ENCODE results near the gene CYB5B.

The CYB5B gene, protein sequence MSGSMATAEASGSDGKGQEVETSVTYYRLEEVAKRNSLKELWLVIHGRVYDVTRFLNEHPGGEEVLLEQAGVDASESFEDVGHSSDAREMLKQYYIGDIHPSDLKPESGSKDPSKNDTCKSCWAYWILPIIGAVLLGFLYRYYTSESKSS

DNA sequence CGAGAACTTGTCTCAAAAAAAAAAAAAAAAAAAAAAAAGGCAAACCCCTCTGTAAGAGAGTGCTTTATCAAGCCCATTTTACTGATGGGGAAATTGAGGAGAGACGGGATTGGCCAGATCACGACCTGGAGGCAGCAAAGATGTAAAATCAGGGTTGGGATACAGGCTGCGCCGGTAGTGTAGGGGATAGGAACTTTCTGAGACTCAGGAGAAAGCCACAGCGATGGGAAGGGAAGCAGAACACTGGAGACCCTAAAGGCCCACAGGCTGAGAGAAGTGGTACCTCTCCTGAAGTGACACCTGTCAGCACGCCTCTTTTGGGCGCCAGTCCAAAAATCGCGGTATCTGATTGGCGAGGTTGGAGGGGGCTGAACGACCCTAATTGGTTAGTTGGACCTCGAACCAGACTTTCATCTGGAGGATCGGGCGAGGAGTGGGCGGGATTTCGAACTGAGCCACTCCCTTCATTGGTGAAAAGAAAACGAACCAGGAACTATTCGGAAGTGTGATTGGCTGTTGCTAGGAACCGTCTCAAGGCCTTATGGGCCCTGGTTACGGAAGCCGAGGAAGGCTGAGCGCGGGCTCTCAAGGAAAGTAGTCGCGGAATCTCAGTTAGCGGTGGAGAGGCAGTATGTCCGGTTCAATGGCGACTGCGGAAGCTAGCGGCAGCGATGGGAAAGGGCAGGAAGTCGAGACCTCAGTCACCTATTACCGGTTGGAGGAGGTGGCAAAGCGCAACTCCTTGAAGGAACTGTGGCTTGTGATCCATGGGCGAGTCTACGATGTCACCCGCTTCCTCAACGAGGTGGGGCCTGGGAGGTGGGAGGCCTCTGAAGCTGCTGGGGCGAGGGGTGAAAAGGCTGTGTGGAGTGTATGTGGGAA lies at the start of gene CYB5B:
Gene CYB5B, plus strand, starts transcription at position 567 of the 882 bp plus-strand sequence. Its CDS starts 65 bp downstream, at position 632.
- DNase-seq, result peak; percentile 96 to 98

DNA sequence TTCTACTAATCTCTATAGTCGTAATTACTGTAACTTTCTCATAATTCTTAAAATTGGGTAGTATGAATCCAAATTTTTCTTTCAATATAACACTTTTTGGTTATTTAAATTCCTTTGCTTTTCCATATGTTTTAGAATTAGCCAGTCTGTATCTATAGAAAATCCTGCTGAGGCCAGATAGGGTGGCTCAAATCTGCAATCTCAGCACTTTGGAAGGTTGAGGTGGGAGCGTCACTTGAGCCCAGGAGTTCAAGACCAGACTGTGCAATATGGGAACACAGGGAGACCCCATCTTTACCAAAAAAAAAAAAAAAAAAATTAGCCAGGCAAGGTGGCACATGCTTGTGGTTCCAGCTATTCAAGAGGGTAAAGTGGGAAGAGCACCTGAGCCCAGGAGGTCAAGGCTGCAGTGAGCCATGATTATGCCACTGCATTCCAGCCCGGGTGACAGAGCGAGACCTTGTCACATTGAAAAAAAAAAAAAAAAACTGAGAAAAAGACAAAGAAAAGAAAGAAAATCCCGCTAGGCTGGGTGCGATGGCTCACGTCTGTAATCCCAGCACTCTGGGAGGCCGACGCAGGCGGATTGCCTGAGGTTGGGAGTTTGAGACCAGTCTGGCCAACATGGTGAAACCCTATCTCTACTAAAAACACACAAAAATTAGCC lies 47.9 kb upstream of the CYB5B start:
- DNase-seq, result no peak

DNA sequence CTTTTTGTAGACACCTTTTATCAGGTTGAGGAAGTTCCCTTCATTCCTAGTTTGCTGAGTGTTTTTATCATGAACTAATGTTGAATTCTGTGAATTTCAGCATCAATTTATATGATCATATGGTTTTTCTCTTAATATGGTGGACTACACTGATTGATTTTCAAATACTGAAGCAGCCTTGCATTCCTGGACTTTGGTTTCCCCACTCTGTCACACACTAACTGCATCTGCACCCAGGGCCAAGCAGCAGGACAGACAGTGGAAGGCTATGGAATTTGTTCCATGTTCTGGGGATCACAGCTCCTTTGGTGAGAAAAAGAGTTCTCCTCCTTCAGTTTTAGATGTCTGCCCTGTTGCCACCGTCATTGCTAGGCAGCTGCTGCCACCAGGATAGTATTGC lies 46.4 kb upstream of the CYB5B start:
- DNase-seq, result no peak

DNA sequence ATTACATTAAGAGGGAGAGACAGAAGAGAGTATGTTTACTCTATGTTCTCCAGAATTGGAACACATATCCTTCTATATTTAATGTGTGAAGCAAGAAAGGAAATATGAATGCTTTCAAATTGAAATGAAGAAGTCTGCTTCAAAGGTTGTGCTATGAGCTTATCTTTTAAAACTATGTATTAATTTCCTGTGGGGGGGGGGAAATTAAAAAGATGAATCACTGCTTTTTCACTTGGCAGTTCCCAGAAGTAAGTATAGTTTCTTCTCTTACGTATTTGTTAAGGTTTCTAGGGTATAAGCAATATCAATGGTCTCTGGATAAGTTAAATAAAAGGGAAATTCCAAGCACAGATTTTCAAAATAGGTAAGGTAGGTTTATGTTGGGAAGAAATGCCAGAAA lies 45.7 kb upstream of the CYB5B start:
- DNase-seq, result no peak

DNA sequence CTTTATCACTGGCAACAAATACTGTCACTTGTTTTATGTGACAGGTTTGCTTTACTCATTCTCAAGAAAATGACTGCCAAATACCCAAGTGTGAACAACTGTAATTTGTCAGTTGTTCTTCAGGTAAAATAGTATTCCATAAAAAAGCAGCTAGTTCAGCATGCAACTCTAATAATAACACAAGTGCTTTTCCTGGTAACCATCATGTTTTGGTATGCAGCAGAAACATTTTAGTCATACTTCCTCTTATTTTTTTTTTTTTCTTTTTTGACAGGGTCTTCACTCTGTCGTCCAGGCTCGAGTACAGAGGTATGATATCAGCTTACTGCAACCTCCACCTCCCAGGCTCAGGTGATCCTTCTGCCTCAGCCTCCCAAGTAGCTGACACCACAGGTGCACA lies 43.2 kb upstream of the CYB5B start:
- DNase-seq, result no peak

DNA sequence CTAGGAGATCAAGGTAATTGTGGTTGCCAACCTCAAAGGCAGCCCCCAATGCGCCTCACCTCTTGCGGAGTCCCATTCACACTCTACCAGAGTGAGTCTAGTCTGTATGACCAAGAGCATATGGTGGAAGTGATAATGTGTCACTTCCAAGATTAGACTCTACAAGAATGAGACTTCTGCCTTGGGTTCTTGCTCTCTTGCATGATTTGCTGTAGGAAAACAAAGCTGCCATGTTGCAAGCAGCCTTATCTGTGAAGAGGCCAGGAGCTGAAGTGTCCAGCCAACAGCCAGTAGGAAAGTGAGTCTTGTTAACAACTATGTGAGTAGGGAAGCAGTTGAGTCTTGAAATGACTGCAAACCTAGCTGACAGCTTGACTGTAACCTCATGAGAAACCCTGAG lies 42.0 kb upstream of the CYB5B start:
- DNase-seq, result no peak

DNA sequence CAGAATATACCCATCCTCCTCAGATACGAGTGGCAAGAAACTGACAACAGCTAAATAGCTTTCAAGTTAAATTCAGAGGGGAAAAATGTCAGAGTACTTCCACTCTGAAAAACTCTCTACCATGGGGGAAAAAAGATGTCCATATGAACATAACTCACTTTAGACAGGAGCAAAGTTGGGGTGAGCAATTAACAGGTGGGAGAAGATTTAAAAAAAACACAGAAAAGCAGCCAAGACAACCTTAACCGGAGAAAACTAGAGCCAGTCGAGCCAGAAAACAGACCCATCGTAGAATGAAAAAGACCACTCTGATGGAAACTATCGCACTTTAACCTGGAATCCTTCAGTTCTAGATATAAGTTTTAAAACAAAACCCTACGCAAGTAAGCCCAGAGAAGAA lies 39.4 kb upstream of the CYB5B start:
- DNase-seq, result no peak

DNA sequence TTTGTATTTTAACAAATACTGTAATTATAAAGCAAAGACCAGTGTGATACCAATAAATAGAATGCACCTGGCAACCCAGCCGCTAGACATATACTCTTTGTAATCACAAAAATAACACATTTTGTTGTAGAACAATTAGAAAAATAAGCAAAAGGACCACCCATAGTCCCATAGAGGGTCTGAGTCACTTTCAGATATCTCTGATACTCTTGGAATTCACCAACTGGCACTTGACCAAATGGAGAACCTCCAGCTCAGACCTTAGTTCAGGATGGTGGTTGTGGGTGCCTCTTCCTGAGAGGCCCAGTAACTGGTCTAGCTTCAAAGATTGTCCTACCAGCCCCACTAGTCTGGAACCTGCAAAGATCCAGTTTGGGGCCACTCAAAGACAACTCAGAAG lies 37.8 kb upstream of the CYB5B start:
- no peak for DNase-seq

DNA sequence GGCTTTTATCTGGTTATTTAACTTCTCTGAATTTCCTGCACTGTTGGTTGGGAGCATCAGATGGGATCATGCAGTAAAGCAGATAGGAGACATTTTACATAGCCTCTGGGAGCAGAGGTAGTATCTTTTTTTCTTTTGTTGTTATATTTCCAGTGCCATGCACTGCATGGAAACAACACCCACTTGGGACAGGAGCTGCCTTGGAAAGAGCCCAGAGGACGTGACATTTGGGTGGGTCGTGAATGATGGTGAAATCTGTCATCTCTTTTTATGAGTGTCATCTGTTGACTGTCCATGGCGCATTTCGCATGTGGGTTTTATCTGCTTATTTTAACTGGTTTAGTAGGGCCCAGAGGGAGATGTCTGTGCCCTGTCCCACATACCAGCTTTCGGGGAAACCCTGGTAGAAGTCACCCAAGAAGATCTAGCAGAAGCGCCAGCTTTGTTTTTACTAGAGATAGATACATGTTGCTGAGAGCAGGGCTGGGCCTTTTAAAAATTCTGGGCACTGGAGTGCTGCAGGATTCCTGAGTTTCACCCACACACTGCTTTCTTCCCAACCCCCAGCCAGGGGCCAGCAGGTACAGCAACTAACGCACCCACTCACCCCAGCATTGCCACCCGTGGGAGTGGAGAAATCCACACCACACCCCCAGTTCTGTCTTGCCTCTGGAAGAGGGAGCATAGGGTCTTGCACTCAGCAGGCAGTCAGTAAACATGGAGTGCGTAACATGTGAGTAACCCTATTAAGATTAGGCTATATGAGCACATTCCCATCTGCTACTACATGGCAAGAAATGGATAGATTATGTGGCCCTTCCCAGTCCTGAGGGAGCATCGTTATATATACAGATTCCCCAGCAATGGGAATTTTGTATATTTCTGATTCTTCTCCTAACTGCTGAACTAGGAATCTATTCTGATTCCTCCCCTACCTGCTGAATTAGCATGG lies 30.2 kb upstream of the CYB5B start:
- no peak for DNase-seq

DNA sequence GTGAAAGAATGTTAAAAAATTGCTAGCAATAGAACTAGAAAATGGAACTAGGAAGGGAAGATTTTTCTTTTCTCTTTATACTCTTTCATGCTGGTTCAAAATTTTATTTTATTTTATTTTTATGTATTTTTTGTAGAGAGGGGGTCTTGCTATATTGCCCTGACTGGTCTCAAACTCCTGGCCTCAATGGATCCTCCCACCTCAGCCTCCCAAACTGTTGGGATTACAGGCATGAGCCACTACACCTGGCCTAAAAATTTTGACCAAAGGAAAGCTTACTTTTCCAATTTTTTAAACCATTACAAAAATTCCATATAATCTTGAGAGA lies 28.6 kb upstream of the CYB5B start:
- no peak for DNase-seq

DNA sequence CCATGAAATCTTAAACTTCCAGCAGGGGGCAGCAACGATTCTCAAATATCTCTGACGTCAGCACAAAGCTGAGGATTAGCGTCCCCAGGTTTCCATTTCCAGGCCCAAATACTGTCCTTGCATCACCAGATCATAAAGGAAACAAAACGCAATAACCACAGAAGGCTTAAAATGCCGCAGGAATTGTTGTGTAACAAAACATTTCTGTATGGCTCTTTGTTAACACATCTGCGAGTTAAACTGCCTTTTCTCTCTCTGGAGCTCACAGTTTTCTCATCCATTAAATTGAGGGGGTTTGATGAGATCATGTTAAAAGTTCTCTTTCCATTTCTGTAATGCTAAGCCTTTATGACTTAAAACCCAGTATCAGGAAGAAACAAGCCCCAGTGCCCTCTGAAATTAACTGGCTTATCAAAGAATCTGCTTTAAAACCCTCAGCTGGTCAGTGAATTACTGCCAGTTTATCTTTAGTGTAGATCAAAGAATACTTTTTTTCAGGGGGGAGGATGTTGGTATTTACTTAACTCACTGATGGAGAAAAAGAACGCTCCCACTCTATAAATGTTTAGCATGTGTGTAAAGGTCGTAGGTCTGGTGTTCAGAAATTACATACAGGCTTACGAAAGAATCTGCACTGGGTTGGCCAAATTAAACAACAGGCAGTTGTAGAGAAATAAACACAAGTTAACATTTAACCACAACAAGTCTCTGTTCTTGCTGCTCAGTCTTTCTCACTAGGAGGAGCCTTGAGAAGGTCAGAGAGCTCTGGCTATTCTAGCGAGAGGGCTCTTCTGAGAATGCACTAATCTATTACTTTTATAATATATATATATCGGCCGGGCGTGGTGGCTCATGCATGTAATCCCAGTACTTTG lies 28.0 kb upstream of the CYB5B start:
- peak; percentile 78 to 82 for DNase-seq

DNA sequence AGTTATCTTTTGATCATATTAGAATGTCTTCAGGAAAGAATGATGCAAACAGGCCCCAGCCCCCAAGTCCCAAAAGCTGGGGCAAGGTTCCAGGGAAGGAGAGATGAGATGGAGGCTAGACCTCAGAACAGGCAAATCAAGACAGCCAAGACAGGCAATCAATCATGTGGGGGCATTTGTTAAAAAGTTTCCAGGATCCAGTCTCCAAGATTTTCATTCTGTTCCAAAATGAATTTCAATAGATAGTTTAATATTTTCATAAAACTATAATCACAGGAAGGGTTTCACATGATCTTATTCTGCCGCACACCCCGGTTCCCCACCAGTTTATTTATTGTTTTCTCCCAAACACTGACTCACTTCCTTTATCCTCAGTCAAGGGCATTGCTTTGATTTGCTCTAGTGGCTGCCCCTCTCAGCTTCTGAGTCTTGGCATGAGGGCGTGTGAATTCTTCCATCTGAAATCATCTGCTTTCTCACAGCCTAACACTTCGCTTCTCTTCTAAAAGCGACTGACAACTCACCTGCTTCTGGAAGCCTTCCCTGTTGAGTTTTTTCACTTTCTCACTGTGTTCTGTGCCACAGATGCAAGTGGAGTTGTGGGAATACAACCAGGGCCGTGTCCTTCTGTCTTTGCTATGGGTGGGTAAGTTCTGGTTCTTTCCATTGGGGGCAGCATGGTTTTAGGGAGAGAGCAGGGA lies 26.4 kb upstream of the CYB5B start:
- no peak for DNase-seq

DNA sequence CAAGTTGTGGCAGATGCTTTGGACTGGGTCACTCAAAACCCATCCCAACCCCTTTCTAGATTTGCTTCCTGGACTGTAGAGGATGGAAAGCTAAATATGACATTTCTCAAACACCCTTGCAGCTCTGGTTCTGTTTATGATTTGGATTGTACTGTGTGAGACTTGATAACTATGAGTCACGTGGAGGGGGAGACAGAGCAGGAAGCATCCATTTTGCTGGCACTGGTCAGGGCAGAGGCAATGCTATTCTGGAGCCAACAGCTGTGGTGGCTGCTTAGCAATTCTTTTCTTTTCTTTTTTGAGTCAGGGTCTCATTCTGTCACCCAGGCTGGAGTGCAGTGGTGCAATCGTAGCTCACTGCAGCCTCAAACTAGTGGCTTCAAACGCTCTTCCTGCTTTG lies 25.1 kb upstream of the CYB5B start:
- no peak for DNase-seq

DNA sequence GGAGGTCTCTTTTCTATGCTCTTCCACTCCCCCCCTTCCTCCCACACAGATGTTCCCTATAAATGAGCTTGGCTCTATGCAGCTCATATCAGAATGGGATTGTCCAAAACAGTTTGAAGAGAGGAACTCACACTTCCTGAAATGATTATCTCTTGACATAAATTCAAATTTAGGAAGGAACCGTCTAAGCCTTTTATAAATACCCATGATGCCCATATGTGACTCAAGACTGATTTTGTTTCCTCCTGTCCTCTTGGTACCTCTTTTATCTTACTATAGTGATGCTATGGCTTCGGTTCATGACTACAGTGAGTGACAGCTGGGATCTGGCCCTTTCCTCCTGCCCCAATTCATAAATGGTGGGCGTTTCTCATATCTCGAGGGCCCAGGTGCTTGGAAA lies 22.0 kb upstream of the CYB5B start:
- no peak for DNase-seq

DNA sequence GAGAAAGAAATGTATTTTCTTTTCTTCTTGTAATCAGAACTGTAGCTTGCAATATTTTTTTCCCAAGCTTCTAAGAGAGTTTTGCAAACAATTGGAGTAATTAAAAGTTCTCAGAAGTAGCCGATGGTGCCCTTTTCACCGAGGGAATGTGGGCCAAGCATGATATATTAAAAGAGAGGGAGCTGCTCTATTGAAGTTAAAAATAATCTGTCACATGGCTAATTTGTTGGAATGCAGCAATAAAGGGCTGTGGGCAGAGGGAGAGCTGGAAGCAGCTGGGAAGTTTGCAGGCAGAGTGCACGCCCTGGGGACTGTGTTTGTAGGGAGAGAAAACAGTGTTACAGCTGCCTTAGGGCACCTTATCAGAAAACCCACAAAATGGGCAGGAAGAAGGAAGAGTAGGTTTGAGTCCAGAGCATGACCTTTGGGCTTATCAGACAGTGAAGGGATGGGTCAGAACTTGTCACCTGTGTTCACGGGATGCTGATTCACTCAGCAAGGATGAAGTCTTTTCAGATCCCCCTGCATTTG lies 20.1 kb upstream of the CYB5B start:
- DNase-seq, result no peak

DNA sequence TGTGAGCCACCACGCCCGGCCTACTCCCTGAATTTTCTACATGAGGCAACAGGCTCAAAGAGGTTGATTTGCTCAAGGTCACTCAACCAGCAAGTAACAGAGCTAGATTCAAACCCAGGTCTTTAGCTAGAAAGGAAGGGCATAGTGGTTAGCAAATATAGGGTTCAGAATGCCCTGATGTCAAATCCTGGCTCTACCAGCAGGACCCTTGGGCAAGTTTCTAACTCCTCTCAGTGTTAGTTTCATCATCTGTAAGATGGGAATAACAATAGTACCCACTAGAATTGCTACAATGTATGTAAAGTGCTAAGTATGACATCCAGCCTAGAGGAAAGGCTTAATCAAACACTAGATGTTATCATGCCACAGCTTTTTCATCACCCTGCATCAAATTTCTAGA lies 19.1 kb upstream of the CYB5B start:
- no peak for DNase-seq

DNA sequence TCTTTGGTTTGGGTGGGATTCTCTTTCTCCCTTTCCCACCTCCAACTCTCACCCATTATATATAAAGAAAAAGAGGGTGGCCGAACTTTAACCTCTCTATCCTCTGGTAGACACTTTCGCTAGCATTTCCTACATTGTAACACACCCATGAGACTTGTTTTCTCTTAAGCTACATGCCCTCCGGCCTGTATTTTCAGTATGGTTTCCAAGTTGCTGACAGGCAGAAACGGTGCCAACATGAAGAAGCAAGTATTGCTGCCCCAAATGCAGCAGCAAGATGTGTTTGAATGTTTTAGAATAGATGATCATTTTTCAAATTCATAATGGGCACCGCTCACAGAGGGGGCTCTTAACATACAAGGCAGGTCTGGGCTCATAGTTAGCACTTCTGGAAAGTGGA lies 18.7 kb upstream of the CYB5B start:
- no peak for DNase-seq

DNA sequence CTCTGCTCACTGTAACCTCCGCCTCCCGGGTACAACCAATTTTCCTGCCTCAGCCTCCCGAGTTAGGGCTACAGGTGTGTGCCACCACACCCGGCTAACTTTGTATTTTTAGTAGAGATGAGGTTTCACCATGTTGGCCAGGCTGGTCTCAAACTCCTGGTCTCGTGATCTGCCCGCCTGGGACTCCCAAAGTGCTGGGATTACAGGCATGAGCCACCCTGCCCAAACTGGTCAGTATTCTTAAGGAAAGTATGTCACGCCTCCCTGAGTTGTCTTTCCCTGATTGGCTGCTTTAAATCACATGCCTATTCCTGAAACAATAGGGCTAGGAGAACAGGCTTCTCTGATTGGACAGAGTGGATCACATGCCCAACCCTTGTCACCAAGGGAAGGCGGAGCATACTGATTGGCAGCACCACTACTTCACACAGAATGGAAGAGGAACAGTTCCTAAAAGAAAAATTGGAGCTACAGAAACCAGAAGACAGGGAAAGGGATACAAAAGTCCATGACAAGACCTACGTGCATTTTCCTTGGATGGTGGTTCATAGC lies 17.6 kb upstream of the CYB5B start:
- no peak for DNase-seq

DNA sequence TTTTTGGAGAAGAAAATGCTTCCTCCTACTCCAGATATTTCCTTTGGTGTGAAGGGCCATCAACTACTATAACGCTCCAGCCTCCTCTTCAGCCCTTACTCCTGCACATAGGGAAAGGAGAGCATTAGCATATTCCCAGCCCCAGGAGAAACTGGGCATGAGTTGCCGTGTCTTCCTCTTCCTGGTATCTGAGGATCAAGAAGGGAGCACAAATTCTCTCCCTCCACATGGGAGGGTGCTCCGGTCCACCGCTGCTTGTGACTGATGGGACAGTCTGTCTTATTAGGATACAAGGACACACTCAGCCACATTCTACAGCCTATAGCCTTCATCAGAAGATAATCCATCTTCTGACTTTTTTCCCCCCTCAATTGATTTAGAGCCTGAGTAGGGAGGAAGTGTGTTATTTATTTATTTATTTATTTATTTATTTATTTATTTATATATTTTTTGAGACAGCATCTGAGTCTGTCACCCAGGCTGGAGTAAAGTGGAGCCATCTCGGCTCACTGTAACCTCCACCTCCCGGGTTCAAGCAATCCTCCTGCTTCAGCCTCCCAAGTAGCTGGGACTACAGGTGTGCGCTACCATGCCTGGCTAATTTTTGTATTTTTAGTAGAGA lies 16.6 kb upstream of the CYB5B start:
- no peak for DNase-seq

DNA sequence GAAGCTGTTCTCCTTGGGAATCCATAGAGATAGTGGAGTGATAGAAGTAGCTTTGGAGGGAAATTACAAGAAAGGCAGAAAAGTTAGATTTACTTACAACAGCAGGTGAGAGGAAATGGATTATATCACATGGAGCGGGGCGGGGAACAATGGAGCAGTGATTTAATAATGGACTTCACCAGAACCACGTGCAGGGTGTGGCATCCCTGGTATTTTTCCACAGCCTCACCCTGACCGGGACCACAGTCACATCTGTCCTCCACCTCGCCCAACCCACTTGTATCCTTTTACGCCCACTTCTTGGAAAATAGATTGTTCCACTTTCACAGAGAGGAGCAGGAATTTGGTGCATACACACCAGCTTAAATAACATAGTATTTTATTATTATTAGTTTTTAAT lies 15.9 kb upstream of the CYB5B start:
- DNase-seq, result no peak
